CD4-positive, alpha-beta T cell treated with Interleukin-6 at 100 ng/mL for 8 hours (primary cell): ENCODE results near the gene ARL17B.
"Not testable (repeated sequence)": the region's sequence is repeated elsewhere in the genome, so short reads cannot be mapped to it uniquely, and the experiment has no call there.

Experiments
- DNase-seq: peaks from one replicate; pipeline ENCODE4 v3.0.0-alpha.2; 2020; ENCODE audit warnings: mixed read lengths, low spot score

Gene ARL17B

GRCh38 chr17:46290906-46291546, 70.5 kb downstream of the ARL17B start:
- DNase-seq = not testable (repeated sequence)

GRCh38 chr17:46287587-46287986, 74.0 kb downstream of the ARL17B start:
- DNase-seq = not testable (repeated sequence)

GRCh38 chr17:46286764-46287221, 74.8 kb downstream of the ARL17B start:
- peak; percentile 83 for DNase-seq

GRCh38 chr17:46285500-46285899, 76.1 kb downstream of the ARL17B start:
- not testable (repeated sequence) for DNase-seq

- peak; percentile 36 for DNase-seq
Observed at GRCh38 chr17:46284467-46284866, 77.1 kb downstream of the ARL17B start.

- DNase-seq = not testable (repeated sequence)
Observed at GRCh38 chr17:46282635-46283034, 78.9 kb downstream of the ARL17B start.

GRCh38 chr17:46281336-46281735, 80.2 kb downstream of the ARL17B start:
- not testable (repeated sequence) for DNase-seq

- DNase-seq = not testable (repeated sequence)
Observed at GRCh38 chr17:46276728-46277479, 84.7 kb downstream of the ARL17B start.

- no peak for DNase-seq
Observed at GRCh38 chr17:46274238-46274637, 87.3 kb downstream of the ARL17B start.

- DNase-seq = no peak
Observed at GRCh38 chr17:46273541-46274236, 87.9 kb downstream of the ARL17B start.

GRCh38 chr17:46270032-46270431, 91.5 kb downstream of the ARL17B start:
- no peak for DNase-seq

- peak; percentile 87 for DNase-seq
Observed at GRCh38 chr17:46266656-46267544, 94.7 kb downstream of the ARL17B start.

- DNase-seq = not testable (repeated sequence)
Observed at GRCh38 chr17:46266063-46266655, 95.4 kb downstream of the ARL17B start.

- peak; percentile 48 for DNase-seq
Observed at GRCh38 chr17:46264456-46265198, 96.9 kb downstream of the ARL17B start.

- DNase-seq = no peak
Observed at GRCh38 chr17:46262271-46262670, 99.3 kb downstream of the ARL17B start.

- not testable (repeated sequence) for DNase-seq
Observed at GRCh38 chr17:46259845-46260661, 101.5 kb downstream of the ARL17B start.

GRCh38 chr17:46256369-46256768, 105.2 kb downstream of the ARL17B start:
- not testable (repeated sequence) for DNase-seq

GRCh38 chr17:46254215-46254614, 107.4 kb downstream of the ARL17B start:
- not testable (repeated sequence) for DNase-seq

- DNase-seq = peak; percentile 82
Observed at GRCh38 chr17:46253722-46254121, 107.8 kb downstream of the ARL17B start.

- not testable (repeated sequence) for DNase-seq
Observed at GRCh38 chr17:46252804-46253203, 108.8 kb downstream of the ARL17B start.
